CD1c-positive myeloid dendritic cell (primary cell): ENCODE data around the gene LEKR1.

Source experiments
- DNase-seq: peaks from one replicate; pipeline ENCODE4 v3.0.0-alpha.2; 2016; ENCODE audit errors: extremely low spot score

The LEKR1 gene

DNA sequence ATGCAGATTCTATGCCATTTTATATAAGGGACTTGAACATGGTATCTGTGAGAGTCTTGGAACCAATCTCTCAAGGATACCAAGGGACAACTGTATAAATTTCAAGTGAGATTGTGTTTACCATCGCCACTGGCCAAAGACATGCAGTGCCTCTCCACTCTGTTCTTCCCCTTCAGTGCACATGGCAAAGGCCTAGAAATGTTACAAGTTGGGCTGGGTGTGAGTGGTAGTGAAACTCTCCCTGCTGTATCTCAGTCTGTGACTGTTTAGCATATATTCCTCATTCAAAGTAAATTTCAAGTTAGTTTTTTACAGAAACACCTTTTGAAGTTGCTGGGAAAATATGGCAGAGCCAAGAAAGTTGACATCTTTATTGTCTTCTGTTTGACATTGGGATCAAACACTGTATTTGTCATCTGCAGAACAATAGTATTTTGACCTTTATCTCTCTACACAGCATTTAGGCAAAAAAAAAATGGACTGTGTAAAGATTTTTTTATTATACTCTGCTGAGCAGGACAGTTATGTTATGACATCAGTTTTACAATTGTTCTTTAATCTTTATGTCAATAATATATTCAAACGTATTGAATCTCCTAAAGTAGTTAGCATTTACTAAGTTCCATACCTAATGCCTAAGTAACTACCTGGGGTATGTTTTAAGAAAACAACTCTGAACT lies 232.4 kb downstream of the LEKR1 start:
- DNase-seq = no peak

DNA sequence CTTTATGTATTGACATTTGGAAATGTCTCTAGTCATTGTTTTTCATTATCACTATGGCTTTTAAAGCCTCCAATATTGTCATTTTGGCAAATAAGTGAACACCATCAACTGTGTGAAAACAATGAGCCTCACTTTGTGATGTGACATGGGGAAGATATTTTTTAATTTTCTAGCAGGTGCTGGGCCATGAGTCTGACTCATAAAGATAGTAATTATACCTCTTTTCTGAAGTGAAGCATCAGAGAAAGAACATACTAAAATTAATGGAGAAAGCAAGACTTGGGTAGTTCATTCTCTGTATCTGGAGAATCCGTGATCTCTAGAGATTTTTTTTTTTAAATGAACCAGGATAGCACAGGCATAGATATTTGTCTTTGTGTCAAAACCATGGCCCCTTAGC lies 233.0 kb downstream of the LEKR1 start:
- no peak for DNase-seq

DNA sequence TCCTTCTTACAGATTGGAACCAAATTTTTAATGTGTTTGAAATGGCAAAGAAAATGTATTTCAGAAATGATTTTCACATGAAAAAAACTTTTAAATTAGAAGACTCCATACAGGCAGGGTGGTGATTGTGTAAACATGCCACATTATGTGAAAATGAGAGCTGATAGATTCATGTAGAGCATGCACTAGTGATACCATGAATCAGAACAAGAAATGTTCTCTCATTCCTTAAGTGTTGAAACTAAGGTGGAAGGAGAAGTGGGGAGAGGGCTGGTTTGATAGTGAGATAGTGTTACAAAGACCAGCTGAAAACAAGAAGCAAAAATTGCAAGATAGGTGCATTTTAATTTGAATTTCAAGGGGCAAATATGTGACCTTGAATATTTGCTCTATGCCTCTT lies 233.5 kb downstream of the LEKR1 start:
- no peak for DNase-seq

DNA sequence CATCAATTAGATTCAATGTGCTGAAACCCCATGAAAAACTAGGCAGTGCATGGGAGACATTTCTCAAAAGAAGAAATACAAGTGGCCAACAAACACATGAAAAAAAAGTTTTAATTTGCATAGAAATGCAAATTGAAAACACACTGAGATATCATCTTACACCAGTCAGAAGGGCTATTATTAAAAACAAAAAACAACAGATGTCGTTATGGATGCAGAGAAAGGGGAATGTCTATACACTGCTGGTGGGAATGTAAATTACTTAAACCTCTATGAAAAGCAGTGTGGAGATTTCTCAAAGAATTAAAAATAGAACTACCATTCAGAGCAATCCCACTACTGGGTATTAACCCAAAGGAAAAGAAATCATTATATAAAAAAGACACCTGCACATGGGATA lies 235.1 kb downstream of the LEKR1 start:
- no peak for DNase-seq

DNA sequence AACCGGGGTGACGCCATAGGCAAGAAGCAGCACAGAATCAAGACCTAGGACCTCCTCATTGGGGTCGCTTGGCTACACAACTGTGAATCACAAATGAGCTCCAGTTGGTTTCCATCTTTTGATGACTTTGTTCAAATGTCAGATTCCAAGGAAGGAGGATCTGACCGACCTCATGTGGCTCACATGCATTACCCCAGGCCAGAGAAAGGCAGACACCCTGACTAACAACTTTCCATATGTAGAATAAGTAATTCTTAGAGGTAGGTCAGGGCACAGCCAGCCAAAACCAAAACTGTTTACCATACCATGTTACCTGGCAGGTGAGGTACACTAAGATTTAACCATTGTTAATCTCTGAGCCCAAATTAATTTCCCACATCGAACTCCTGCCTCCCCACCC lies 237.3 kb downstream of the LEKR1 start:
- no peak for DNase-seq

DNA sequence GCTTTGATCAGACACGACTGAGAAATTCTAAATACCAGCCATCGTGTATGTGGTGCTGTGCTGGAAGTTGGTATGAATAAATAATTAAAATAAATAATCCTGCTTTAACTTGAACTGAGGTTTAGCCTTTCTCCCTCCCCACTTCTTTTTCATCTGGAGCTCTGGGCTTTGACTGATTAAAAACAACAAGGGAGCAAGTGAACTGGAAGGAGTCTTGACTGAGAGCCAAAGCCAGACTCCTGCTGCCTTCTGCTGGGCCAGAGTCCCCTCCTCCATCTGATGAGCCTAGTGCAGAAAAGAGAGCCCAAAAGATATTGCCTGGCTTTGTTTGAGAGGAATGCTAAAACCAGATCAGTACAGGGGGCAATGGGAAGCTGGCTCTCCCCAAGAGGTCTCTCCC lies 237.8 kb downstream of the LEKR1 start:
- no peak for DNase-seq

DNA sequence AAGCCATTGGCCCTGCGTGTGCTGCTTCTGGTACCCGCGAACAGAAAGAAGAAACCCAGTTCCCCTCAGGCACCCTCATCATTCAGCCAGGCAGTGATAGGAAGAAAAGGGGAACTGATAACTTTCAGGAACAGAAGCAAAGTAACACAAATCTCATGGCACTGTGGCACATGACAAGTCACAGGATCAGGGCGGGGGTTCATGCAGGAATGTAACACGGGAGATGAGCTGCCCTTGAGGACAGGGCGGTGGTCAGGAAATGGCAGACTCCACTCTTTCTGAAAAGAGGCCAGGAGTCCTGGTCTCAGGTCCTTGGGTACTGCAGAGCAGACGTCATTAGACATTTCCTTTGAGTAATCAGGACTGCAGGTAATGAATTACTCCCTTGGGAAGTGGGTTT lies 238.2 kb downstream of the LEKR1 start:
- DNase-seq = peak; percentile 64

DNA sequence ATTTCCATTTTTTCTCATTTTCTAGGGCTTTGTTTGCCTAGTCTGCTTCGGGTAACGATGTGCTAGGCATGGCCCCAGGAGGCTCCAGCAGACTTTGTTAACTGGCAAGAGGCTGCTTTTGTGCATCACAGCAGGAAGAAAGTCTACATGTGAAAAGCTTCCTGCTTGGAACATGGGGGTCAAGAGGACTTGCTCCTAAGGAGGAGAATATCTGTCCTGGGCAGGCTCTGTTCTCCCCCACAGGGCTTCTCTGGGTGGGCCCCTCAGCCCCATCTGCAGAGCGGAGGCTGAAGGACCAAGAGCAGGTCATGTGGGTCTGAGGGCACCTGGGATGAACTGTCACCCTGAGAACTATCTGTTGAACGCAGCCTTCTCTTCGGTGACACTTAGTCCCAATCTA lies 239.0 kb downstream of the LEKR1 start:
- no peak for DNase-seq

DNA sequence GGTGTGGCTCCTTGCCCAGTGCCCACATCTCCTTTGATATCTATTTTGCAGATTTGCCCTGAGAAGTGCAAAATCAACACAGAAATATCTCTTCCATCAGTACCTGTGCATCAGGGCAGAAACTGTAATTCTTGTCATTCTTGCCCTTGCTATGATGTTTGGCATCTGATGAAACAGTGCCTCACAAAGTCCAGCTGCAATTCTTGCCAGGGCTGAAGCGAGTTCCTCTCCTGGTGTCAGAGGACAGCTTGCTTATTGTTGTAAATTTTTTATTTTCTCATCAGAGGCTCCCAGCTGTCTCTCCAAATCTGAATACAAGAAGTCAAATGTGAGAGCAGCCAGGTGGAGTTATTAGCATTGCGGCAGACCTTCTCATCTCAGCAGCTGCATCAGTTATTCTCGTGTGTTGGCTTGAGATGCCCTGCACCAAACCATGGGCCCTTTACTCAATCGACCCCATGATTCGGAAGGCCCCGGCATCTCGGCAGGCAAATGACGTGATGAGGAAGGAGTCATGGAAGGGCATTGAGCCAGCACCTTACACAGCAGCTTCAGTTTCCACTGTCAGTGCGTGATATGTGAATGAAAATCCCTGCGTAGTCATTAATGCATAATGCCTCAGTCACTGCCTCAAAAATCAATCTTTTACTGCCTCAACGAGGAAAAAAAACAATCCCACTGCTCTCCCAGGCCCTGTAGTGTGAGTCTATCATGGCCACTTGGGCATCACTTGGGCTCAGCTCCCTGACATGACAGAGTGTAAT lies 240.4 kb downstream of the LEKR1 start:
- no peak for DNase-seq

DNA sequence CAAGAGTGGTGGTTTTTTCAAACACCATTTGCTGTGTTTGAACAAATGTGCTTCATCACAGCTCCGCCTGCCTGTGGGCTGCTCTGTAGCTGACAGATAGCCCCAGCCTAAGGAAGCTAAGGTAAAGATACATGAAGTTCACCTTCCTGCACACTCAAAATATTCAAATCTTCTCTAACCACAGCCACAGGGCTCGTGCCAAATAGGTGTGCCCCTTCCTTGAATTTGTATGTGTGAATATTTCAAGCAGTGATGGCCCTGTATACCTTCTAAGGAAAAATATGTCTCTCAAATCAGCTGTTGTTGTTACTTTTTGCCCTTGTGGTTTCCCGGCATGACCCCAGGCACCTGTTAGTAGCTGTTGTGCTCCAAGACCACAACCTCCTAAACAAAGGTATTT lies 241.0 kb downstream of the LEKR1 start:
- no peak for DNase-seq

DNA sequence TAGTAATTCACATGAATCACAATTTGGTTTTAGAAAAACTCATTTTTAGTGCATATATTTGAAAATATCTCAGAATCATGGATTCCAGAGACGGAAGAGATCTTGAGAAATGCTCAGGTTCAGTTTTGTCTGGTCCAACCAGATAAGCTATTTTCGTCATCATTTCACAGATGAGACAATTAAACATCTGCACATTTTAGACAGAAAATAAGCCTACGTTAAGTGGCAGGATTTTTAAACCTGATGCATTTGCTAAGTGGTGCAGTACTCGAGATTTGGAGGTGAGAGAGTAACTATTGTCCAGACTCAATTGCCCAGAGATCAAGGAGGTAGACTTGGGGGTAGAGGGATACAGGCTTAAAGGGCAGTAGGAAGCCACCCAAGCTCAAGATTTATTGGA lies 243.3 kb downstream of the LEKR1 start:
- no peak for DNase-seq

DNA sequence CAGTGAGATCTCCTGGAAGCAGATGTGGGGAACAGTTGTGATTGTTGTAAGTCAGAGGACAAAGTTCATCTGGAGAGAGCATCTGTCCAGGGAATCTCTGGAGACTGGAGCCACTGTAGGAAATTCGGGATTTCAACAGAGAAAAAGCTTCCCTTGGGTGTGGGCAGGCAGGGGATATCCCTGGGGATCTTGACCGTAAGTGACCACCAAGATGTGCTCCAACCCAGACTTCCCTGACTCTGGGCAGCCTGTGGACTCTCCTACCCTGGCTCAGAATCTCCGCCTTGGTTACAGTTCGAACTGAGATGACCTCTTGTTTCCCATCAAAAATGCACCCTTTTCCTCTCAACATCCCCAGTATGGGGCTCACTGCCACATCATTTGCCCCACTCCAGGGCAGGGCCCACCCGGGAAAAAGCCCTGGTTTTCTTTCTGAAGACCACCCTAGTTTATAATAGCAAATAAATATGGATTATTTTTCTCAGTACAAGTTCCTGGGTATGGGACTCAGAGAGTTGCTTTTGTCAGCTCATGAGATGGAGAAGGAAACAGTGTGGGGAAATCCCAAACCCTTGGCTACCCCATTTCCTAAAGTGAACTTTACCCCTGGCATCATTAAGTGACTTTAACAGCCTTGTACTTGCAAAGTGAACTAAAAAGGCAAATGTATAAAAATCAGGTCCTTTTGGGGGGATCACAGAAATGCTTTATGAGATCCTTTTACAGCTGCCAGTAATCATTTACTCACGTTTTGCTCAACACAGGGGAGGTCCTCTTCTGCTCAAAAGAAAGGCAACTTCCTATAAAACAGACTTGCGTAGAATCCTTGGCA lies 243.9 kb downstream of the LEKR1 start:
- DNase-seq = no peak

DNA sequence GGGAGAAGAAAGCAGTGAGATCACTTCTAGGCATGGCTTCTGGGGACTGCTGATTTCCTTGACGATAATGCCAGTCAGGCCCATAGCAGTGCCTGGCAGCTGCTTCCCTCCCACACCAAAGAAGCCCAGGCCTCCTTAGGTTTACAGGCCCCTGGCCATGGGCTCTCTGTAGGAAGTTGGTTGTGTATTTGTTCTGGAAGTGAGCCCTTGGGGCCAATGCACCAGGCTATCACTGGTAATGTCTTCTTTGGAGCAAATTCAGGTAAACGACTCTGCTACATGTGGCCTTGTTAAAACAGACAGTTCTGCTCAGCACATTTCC lies 244.5 kb downstream of the LEKR1 start:
- no peak for DNase-seq

DNA sequence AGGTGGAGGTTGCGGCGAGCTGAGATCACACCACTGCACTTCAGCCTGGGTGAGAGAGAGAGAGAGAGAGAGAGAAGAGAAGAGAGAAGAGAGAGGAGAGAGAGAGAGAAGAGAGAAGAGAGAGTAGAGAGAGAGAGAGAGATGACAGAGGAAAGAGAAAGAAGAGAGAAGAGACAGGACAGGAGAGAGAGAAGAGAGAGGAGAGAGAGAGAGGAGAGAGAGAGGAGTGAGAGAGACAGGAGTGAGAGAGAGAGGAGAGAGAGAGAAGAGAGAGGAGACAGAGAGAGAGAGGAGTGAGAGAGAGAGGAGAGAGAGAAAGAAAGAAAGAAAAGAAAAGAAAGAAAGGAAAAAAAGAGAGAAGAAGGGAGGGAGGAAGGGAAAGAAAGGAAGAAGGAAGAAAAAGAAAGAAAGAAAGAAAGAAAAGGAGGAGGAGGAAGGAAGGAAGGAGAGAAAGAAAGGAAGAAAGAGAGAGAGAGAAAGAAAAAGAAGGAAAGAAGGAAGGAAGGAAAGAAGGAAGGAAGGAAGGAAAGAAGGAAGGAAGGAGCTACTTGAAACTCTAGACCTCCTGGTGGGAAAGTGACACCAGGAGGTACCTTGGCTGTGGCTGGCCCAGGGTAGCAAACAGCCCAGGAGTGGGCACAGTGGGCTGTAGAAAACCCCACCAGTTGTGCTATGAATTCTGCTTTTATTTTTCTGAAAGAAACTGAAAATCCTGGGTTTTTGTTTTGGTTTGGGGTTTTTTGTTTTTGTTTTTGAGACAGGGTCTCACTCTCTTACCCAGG lies 245.8 kb downstream of the LEKR1 start:
- DNase-seq = no peak

DNA sequence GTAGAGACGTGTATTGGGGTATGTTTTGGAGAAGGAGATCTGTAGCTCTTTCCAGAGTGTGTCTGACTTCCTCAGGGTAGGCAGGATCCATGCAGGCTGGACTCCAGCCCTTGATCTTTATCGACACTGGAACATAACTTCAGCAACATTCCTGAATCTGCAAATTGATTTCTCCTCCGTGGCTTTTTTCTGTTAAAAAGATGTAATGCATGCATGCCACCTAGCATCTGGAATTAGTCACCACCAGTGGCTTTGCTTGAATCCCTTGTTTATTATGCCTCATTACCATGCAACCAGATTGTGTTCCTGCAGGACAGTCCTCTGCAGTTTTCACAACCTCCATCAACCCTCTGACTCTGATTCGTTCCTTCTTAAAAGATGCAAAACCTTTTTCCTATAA lies 247.7 kb downstream of the LEKR1 start:
- no peak for DNase-seq

DNA sequence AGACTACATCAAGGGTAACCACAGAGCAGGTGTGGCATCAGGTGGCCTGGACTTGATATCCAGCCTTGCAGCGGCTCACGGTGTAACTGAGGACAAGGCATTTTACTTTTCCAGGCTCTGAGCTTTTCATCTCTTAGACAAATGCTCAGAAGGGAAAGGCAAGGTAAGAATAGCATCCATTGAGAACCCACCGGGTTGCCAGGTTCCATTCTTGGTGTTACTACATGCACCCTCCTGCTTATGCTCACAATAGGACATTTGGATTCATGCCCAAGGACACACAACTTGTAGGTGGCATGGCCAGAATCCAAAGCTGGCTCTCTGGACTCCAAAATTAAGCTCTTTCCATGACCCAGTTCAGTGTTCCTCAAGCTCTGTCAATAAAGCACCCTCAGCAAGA lies 248.3 kb downstream of the LEKR1 start:
- no peak for DNase-seq

DNA sequence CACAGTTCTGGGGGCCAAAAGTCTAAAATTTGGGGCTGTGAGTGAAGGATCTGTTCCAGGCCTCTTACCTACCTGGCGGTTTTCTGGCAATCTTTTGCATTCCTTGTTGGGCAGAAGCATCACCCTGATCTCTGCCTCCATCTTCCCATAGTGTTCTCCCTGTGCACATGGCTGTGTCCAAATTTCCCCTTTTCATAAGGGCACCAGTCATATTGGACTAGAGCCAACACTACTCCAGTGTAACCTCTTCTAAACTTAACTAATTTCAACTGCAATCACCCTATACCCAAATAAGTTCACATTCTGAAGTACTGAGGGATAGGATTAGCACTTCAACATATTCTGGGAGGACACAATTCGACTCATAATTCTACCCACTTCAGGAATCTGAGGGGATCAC lies 248.8 kb downstream of the LEKR1 start:
- DNase-seq = no peak

DNA sequence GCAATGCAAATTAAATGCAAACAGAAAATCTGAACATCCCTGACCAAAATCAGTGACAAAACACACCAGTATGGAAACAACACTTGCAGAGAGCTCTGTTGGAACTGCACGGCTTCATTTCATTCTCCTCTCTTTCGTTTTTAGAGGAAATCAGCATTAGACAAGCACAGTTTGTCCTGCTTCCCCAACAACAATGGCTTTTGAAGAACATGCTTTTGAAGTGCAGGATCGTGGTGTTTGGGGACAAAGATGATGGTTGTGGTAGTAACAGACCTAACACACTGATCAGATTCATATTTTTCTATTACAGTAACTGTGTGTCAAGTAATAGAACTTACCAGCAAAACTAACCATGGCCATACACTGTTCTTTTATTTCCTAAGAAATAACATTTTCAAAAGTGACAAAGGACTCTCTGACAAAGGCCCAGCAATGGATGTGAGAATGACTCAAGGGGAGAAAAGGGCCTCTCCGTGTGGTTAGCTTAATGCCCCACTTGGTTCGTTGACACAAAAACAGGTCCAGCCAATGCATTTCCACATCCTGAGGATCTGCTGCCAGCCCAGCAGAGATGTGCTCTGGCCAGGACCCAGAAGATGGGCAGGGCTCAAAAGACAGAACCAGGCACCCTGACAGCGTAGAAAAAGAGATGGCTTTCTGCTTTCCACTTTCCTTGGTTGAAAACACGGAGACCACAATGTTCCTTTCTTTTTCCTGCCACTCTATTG lies 249.7 kb downstream of the LEKR1 start:
- no peak for DNase-seq

DNA sequence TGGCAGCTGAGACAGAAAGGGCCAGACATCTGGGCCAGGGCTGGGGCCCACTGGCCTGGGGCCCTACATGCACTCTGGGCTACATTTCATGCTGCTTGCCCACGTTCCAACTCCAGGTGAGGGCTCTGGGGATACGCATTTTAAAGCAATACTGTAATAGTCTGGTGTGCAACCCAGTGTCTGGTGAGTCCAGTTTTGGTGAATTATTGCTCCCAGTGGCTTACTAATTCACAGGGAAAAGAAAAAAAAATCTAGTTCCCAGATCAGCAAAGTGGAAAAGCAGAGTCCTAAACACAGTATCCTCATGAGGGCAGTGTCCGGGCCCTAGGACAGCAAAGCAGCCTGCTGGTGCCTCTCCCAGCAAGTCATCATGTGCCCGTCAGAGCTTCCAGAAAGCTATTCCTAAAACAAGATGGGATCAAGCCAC lies 251.4 kb downstream of the LEKR1 start:
- no peak for DNase-seq

DNA sequence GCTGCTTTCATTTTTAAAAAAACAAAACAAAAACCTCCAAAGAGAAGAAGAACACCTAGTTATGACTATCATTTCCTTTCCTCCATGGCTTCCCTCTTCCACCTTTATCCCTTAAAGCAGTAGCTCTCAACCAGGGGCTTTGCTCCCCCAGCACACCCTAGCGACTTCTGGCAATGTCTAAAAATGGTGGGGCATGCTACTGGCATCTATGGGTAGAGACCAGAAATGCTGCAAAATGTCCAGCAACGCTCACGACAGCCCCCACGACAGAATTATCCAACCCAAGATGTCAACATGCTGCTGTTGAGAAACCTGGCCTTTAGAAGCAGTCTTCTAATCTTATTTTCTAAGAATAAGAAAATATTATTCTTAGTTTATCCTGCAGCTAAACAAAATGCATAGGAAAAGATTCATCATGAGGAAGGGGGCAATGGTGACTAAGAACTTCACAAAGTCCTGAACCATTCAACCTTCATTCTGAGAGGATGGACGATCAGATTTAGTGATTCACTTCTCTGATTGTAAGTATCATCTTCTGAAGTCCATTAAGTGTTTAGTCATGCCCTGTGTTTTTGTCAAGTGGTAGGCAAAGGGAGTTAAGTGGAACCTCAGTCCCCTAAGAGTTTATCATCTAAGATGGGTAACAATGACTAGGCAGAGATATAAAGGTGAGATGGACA lies 252.1 kb downstream of the LEKR1 start:
- no peak for DNase-seq

DNA sequence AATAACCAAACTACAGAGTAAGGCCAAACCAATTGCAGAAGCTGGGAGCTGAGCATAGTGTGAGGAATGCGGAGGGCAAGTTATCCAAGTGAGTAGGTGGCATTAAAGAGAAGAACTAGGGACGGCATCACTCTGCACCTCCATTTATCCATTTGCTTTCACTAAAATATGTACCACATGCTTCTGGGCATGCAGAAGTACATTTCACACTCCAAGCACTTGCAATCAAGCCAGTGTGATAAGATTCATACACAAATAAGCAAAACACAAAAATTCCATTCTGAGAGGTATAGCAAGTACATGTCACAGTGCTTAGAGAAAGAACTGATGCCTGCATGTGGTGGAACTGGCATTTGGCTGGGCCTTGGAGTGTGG lies 252.6 kb downstream of the LEKR1 start:
- no peak for DNase-seq
